ENCODE results near the gene GSN. TPM values are rescaled to one million over a fixed set of nuclear protein-coding genes. Genes with fewer than 3 reads are reported as not detected.

GSN gene
- total and polyA plus RNA-seq, 4 experiments from 2014 or later = 1.9 to 8.7 (median 6.0) TPM

GRCh38 chr9:121280715-121281613 lies 13.0 kb downstream of the GSN start:
- intact Hi-C loops (cut with micrococcal nuclease) = no loop called here

GRCh38 chr9:121281614-121282276 lies 13.8 kb downstream of the GSN start:
- Mint-ChIP-seq H3K4me3 (no peak overlapping the region), H3K36me3 (no peaks in the 10 kb centered on the region), H3K27me3 (no peaks in the 10 kb centered on the region), H3K9me3 (no peaks in the 10 kb centered on the region), H3K27ac (peak overlapping the region in 1 of 7 donors; percentile 9), H3K4me1 (peaks cover 1 to 5% (median 4%) of the 10 kb centered on the region in 4 donors)
- Histone ChIP-seq H3K4me3 (ENCODE audit: low read length in 2 of 2) (no peak overlapping the region), H3K27ac (ENCODE audit: low read depth, low read length) (no peak overlapping the region), H3K36me3 (ENCODE audit: insufficient read depth, low read length) (no peaks in the 10 kb centered on the region), H3K4me1 (ENCODE audit: insufficient read depth, low read length) (no peaks in the 10 kb centered on the region), H3K27me3 (ENCODE audit: insufficient read depth, low read length) (no peaks in the 10 kb centered on the region), H3K9me3 (ENCODE audit: control insufficient read depth in 1 of 2, low read length in 2 of 2) (no peaks in the 10 kb centered on the region)
- ChIA-PET POLR2A (ENCODE audit: partially characterized antibody) (no interaction called here), CTCF (ENCODE audit: partially characterized antibody) (interaction anchor here (0.7 to 1.0 kb wide), 2 partner anchors 38 to 117 kb away, joined by 3 to 4 read pairs; no protein-coding TSS in a partner anchor)
- no peak for DNase-seq
- intact Hi-C loops (cut with micrococcal nuclease) = no loop called here

More at GRCh38 chr9:121280715-121281613, 13.0 kb downstream of the GSN start:
- no peaks in the 10 kb centered on the region for H3K27me3 ChIP-seq (ENCODE audit: insufficient read depth, low read length)
- no peak for DNase-seq
- Mint-ChIP-seq H3K4me1 (peaks cover 1 to 5% (median 4%) of the 10 kb centered on the region in 4 donors), H3K27me3 (no peaks in the 10 kb centered on the region), H3K27ac (no peak overlapping the region), H3K4me3 (no peak overlapping the region), H3K9me3 (no peaks in the 10 kb centered on the region), H3K36me3 (no peaks in the 10 kb centered on the region)
- ChIA-PET POLR2A (ENCODE audit: partially characterized antibody) (no interaction called here), CTCF (ENCODE audit: partially characterized antibody) (interaction anchor here (1.0 to 1.2 kb wide), 2 partner anchors 8 to 39 kb away, joined by 3 to 4 read pairs; no protein-coding TSS in a partner anchor)
- no peaks in the 10 kb centered on the region for H3K9me3 ChIP-seq (ENCODE audit: control insufficient read depth in 1 of 2, low read length in 2 of 2)
- no peak overlapping the region for H3K4me3 ChIP-seq (ENCODE audit: low read length in 2 of 2)
- no peak overlapping the region for H3K27ac ChIP-seq (ENCODE audit: low read depth, low read length)
- no peaks in the 10 kb centered on the region for H3K4me1 ChIP-seq (ENCODE audit: insufficient read depth, low read length)
- no peaks in the 10 kb centered on the region for H3K36me3 ChIP-seq (ENCODE audit: insufficient read depth, low read length)

- no peak for DNase-seq
- no peaks in the 10 kb centered on the region for H3K9me3 ChIP-seq (ENCODE audit: control insufficient read depth in 1 of 2, low read length in 2 of 2)
- H3K27me3 Mint-ChIP-seq = no peaks in the 10 kb centered on the region
- no peaks in the 10 kb centered on the region for H3K27me3 ChIP-seq (ENCODE audit: insufficient read depth, low read length)
- no peaks in the 10 kb centered on the region for H3K9me3 Mint-ChIP-seq
- ChIA-PET CTCF (ENCODE audit: partially characterized antibody) (interaction anchor here (0.7 kb wide), 1 partner anchor 117 kb away, joined by 3 read pairs; no protein-coding TSS in a partner anchor), POLR2A (ENCODE audit: partially characterized antibody) (no interaction called here)
- H3K4me3 ChIP-seq (ENCODE audit: low read length in 2 of 2) = no peak overlapping the region
- H3K4me1 Mint-ChIP-seq = peaks cover 1 to 5% (median 4%) of the 10 kb centered on the region in 4 donors
- H3K27ac Mint-ChIP-seq = peak overlapping the region in 1 of 7 donors; percentile 56
- intact Hi-C loops (cut with micrococcal nuclease) = no loop called here
- H3K36me3 ChIP-seq (ENCODE audit: insufficient read depth, low read length) = no peaks in the 10 kb centered on the region
- no peak overlapping the region for H3K27ac ChIP-seq (ENCODE audit: low read depth, low read length)
- H3K4me1 ChIP-seq (ENCODE audit: insufficient read depth, low read length) = no peaks in the 10 kb centered on the region
- H3K4me3 Mint-ChIP-seq = no peak overlapping the region
- H3K36me3 Mint-ChIP-seq = no peaks in the 10 kb centered on the region
Observed at GRCh38 chr9:121282277-121283079, 14.5 kb downstream of the GSN start.

GRCh38 chr9:121283080-121283398 lies 15.1 kb downstream of the GSN start:
- no peaks in the 10 kb centered on the region for H3K4me1 ChIP-seq (ENCODE audit: insufficient read depth, low read length)
- ChIA-PET POLR2A (ENCODE audit: partially characterized antibody) (no interaction called here), CTCF (ENCODE audit: partially characterized antibody) (no interaction called here)
- H3K4me3 Mint-ChIP-seq = no peak overlapping the region
- H3K27me3 Mint-ChIP-seq = no peaks in the 10 kb centered on the region
- peak overlapping the region in 1 of 7 donors; percentile 56 for H3K27ac Mint-ChIP-seq
- no peak for DNase-seq
- H3K4me1 Mint-ChIP-seq = peaks cover 1 to 5% (median 4%) of the 10 kb centered on the region in 4 donors
- no peaks in the 10 kb centered on the region for H3K9me3 ChIP-seq (ENCODE audit: control insufficient read depth in 1 of 2, low read length in 2 of 2)
- H3K27ac ChIP-seq (ENCODE audit: low read depth, low read length) = no peak overlapping the region
- no peak overlapping the region for H3K4me3 ChIP-seq (ENCODE audit: low read length in 2 of 2)
- intact Hi-C loops (cut with micrococcal nuclease) = no loop called here
- H3K36me3 Mint-ChIP-seq = no peaks in the 10 kb centered on the region
- H3K36me3 ChIP-seq (ENCODE audit: insufficient read depth, low read length) = no peaks in the 10 kb centered on the region
- no peaks in the 10 kb centered on the region for H3K27me3 ChIP-seq (ENCODE audit: insufficient read depth, low read length)
- H3K9me3 Mint-ChIP-seq = no peaks in the 10 kb centered on the region

GRCh38 chr9:121283856-121284732 lies 16.1 kb downstream of the GSN start:
- H3K36me3 Mint-ChIP-seq = no peaks in the 10 kb centered on the region
- H3K27me3 Mint-ChIP-seq = no peaks in the 10 kb centered on the region
- H3K4me1 Mint-ChIP-seq = no peaks in the 10 kb centered on the region
- Histone ChIP-seq H3K27me3 (ENCODE audit: insufficient read depth, low read length) (no peaks in the 10 kb centered on the region), H3K4me3 (ENCODE audit: low read length in 2 of 2) (no peak overlapping the region), H3K9me3 (ENCODE audit: control insufficient read depth in 1 of 2, low read length in 2 of 2) (no peaks in the 10 kb centered on the region), H3K27ac (ENCODE audit: low read depth, low read length) (no peak overlapping the region), H3K4me1 (ENCODE audit: insufficient read depth, low read length) (no peaks in the 10 kb centered on the region), H3K36me3 (ENCODE audit: insufficient read depth, low read length) (no peaks in the 10 kb centered on the region)
- H3K27ac Mint-ChIP-seq = no peak overlapping the region
- intact Hi-C loops (cut with micrococcal nuclease) = no loop called here
- CTCF ChIA-PET (ENCODE audit: partially characterized antibody) = no interaction called here
- H3K9me3 Mint-ChIP-seq = no peaks in the 10 kb centered on the region
- peak overlapping the region in 1 of 8 donors; percentile 3 for H3K4me3 Mint-ChIP-seq
- POLR2A ChIA-PET (ENCODE audit: partially characterized antibody) = no interaction called here
- DNase-seq = no peak

- intact Hi-C loops (cut with micrococcal nuclease) = no loop called here
- CTCF ChIA-PET (ENCODE audit: partially characterized antibody) = no interaction called here
- no peak overlapping the region for H3K27ac Mint-ChIP-seq
- DNase-seq = no peak
- Histone ChIP-seq H3K9me3 (ENCODE audit: control insufficient read depth in 1 of 2, low read length in 2 of 2) (no peaks in the 10 kb centered on the region), H3K36me3 (ENCODE audit: insufficient read depth, low read length) (no peaks in the 10 kb centered on the region), H3K27ac (ENCODE audit: low read depth, low read length) (no peak overlapping the region), H3K27me3 (ENCODE audit: insufficient read depth, low read length) (no peaks in the 10 kb centered on the region), H3K4me3 (ENCODE audit: low read length in 2 of 2) (no peak overlapping the region), H3K4me1 (ENCODE audit: insufficient read depth, low read length) (no peaks in the 10 kb centered on the region)
- POLR2A ChIA-PET (ENCODE audit: partially characterized antibody) = no interaction called here
- H3K27me3 Mint-ChIP-seq = no peaks in the 10 kb centered on the region
- no peak overlapping the region for H3K4me3 Mint-ChIP-seq
- no peaks in the 10 kb centered on the region for H3K4me1 Mint-ChIP-seq
- no peaks in the 10 kb centered on the region for H3K36me3 Mint-ChIP-seq
- no peaks in the 10 kb centered on the region for H3K9me3 Mint-ChIP-seq
Observed at GRCh38 chr9:121284733-121285451, 16.9 kb downstream of the GSN start.
